Hepatocyte (in vitro differentiated cells): ENCODE results near the gene YPEL1. TPM values are rescaled to one million over a fixed set of nuclear protein-coding genes. Genes with fewer than 3 reads are reported as not detected.

Experiments used
- DNase-seq: peaks from one replicate; pipeline ENCODE4 v3.0.0-alpha.2; 2016; ENCODE audit warnings: low spot score
- H2AFZ ChIP-seq: fragments of 200-600 bp; sonication (generic); 2 replicates; pipeline ENCODE4 v1.6.0; 2016; ENCODE audit warnings: antibody characterized with exemption, mild to moderate bottlenecking
- H3K27ac ChIP-seq: fragments of 200-600 bp; sonication (generic); 2 replicates; pipeline ENCODE4 v1.5.1; 2016; ENCODE audit warnings: mild to moderate bottlenecking
- H3K27me3 ChIP-seq: fragments of 200-600 bp; sonication (generic); 2 replicates; pipeline ENCODE4 v1.6.1; 2016
- H3K36me3 ChIP-seq: fragments of 200-600 bp; sonication (generic); replicated peaks from 2 replicates; pipeline ENCODE4 v1.5.1; 2016; ENCODE audit warnings: low read depth; ENCODE audit not compliant: insufficient read depth
- H3K4me1 ChIP-seq: fragments of 200-600 bp; sonication (generic); 2 replicates; pipeline ENCODE4 v1.5.1; 2016; ENCODE audit warnings: mild to moderate bottlenecking, moderate library complexity; ENCODE audit not compliant: insufficient read depth
- H3K4me2 ChIP-seq: fragments of 200-600 bp; sonication (generic); 2 replicates; pipeline ENCODE4 v1.6.0; 2016
- H3K4me3 ChIP-seq: fragments of 200-600 bp; sonication (generic); 2 replicates; pipeline ENCODE4 v1.5.1; 2016; ENCODE audit warnings: mild to moderate bottlenecking
- H3K79me2 ChIP-seq: fragments of 200-600 bp; sonication (generic); 2 replicates; pipeline ENCODE4 v1.6.0; 2017; ENCODE audit warnings: mild to moderate bottlenecking
- H3K9me2 ChIP-seq: fragments of 200-600 bp; sonication (generic); replicated peaks from 2 replicates; pipeline ENCODE4 v1.6.0; 2017; ENCODE audit warnings: mild to moderate bottlenecking; ENCODE audit not compliant: insufficient read depth
- H3K9me3 ChIP-seq: fragments of 200-600 bp; sonication (generic); 2 replicates; pipeline ENCODE4 v1.5.1; 2016; ENCODE audit warnings: low read depth, mild to moderate bottlenecking
- H4K20me1 ChIP-seq: fragments of 200-600 bp; sonication (generic); 2 replicates; pipeline ENCODE4 v1.6.0; 2016; ENCODE audit warnings: mild to moderate bottlenecking; ENCODE audit not compliant: insufficient read depth, poor library complexity, severe bottlenecking
- EZH2 ChIP-seq: fragments of 200-600 bp; sonication (generic); IDR thresholded peaks from 2 replicates; pipeline ENCODE4 v1.6.1; 2016; ENCODE audit warnings: antibody characterized with exemption, mild to moderate bottlenecking, borderline replicate concordance
- EZH2phosphoT487 ChIP-seq: fragments of 200-600 bp; sonication (generic); IDR thresholded peaks from one replicate; pipeline ENCODE4 v1.6.1; 2018; ENCODE audit warnings: antibody characterized with exemption, mild to moderate bottlenecking, low read depth, moderate library complexity; ENCODE audit not compliant: unreplicated experiment, severe bottlenecking
- WGBS: methylation state at CpG from one replicate; pipeline ENCODE4 v1.1.6; 2016; ENCODE audit warnings: low lambda C conversion rate; ENCODE audit errors: missing lambda C conversion rate; 5-methylcytosine and 5-hydroxymethylcytosine counted together
- polyA plus RNA-seq: library from polyadenylated mRNA; unstranded; fragments of >200 nt; fragmentation: Nextera tagmentation; extraction: Ambion mirVana; gene quantifications from 2 replicates; pipeline ENCODE4 v1.2.1, GENCODE V29; 2016
- total RNA-seq: library from RNA; depleted of rRNA; stranded (reverse); fragments of >200 nt; gene quantifications from 2 replicates; pipeline ENCODE4 v1.2.3, GENCODE V29; 2014
- TF ChIP-seq, protein P1 (sequence below): fragments of 200-600 bp; sonication (generic); IDR thresholded peaks from 2 replicates; pipeline ENCODE4 v1.5.1; 2016; ENCODE audit warnings: antibody characterized with exemption, mild to moderate bottlenecking; ENCODE audit not compliant: poor library complexity

The YPEL1 gene
- total and polyA plus RNA-seq, 2 experiments from 2014 or later, result 2.0 to 3.1 TPM

DNA sequence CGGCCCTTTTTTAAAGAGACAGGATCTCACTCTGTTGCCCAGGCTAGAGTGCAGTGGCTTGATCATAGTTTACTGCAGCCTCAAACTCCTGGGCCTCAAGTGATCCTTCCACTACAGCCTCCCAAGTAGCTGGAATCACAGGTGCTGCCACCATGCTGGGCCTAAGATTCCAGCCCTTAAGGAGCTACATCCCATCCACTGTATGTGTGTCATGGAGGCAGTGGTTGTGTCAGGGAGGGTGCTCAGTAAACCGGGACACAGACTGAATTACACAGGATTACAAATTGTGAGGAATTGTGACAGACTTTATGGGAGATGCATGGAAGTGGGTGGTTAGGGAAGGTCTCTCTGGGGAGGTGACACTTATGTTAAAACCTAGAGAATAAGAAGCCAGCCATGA, 71.9 kb downstream of the YPEL1 start:
- Histone ChIP-seq H3K4me1 (peaks cover 4% of the 10 kb centered on the region), H3K4me3 (no peak overlapping the region), H3K9me3 (no peaks in the 10 kb centered on the region), H3K27ac (no peak overlapping the region), H3K4me2 (no peak overlapping the region), H4K20me1 (no peaks in the 10 kb centered on the region), H3K36me3 (no peaks in the 10 kb centered on the region), H3K27me3 (no peaks in the 10 kb centered on the region), H3K9me2 (no peaks in the 10 kb centered on the region), H2AFZ (no peak overlapping the region), H3K79me2 (peaks cover 19% of the 10 kb centered on the region)
- WGBS, result 93% methylated on average over 2 of the region's 2 CpGs
- DNase-seq, result no peak
- TF ChIP-seq, protein P1, sequence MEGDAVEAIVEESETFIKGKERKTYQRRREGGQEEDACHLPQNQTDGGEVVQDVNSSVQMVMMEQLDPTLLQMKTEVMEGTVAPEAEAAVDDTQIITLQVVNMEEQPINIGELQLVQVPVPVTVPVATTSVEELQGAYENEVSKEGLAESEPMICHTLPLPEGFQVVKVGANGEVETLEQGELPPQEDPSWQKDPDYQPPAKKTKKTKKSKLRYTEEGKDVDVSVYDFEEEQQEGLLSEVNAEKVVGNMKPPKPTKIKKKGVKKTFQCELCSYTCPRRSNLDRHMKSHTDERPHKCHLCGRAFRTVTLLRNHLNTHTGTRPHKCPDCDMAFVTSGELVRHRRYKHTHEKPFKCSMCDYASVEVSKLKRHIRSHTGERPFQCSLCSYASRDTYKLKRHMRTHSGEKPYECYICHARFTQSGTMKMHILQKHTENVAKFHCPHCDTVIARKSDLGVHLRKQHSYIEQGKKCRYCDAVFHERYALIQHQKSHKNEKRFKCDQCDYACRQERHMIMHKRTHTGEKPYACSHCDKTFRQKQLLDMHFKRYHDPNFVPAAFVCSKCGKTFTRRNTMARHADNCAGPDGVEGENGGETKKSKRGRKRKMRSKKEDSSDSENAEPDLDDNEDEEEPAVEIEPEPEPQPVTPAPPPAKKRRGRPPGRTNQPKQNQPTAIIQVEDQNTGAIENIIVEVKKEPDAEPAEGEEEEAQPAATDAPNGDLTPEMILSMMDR, result no peak
- TF ChIP-seq EZH2phosphoT487 (no peak), EZH2 (no peak)

DNA sequence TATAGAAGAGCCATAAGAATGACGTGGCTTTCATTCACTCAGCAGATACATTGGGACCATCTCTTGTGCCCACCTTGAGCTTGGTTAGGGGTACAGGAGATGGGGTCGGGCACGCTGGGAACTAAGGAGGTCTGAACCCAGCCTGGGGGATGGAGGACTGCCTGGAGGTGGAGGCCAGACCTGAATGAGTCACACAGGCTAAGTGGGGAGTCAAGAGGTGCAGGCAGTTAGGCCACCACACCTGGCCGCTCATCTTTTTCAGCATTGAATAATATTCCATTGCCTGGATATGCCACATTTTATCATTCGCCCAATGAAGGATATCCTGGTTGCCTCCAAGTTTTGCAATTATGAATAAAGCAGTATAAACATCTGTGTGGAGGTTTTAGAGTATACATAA, 73.6 kb downstream of the YPEL1 start:
- H3K9me3 ChIP-seq, result no peaks in the 10 kb centered on the region
- WGBS, result 95% methylated on average over 5 of the region's 5 CpGs

DNA sequence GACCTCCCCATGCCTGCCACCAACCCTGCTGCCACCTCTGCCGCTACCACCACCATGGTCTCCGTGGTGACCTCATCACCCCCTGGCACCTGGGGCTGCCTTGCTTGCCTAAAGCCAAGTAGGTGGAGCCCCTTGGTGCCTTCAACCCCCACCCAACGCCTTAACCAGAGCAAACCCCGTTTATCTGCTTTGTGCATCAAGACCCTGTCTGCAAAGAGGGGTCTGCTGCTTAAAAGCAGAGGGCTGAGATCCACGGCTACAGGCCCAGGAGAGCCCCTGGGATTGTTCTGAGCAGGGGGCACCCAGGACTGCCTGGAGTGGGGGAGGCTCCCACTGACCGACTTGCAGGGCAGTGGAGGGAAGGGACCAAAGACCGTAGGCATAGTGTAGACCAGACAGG, 74.7 kb downstream of the YPEL1 start:
- Histone ChIP-seq H3K9me3 (no peaks in the 10 kb centered on the region), H3K36me3 (no peaks in the 10 kb centered on the region), H4K20me1 (no peaks in the 10 kb centered on the region), H3K4me3 (no peak overlapping the region), H3K27me3 (no peaks in the 10 kb centered on the region), H2AFZ (no peak overlapping the region), H3K4me1 (peaks cover 4% of the 10 kb centered on the region), H3K4me2 (no peak overlapping the region), H3K9me2 (no peaks in the 10 kb centered on the region), H3K27ac (no peak overlapping the region), H3K79me2 (no peaks in the 10 kb centered on the region)
- no peak for DNase-seq
- TF ChIP-seq EZH2 (no peak), EZH2phosphoT487 (no peak)
- TF ChIP-seq, protein P1, result no peak
- 90% methylated on average over 7 of the region's 7 CpGs for WGBS

More for the DNA sequence above, 73.6 kb downstream of the YPEL1 start:
- no peak overlapping the region for H3K4me3 ChIP-seq
- no peaks in the 10 kb centered on the region for H3K27me3 ChIP-seq
- H3K4me1 ChIP-seq, result peaks cover 8% of the 10 kb centered on the region
- H3K4me2 ChIP-seq, result no peak overlapping the region
- TF ChIP-seq EZH2 (no peak), EZH2phosphoT487 (no peak)
- TF ChIP-seq, protein P1, result no peak
- H3K27ac ChIP-seq, result no peak overlapping the region
- H3K79me2 ChIP-seq, result peaks cover 7% of the 10 kb centered on the region
- no peaks in the 10 kb centered on the region for H3K9me2 ChIP-seq
- H2AFZ ChIP-seq, result no peak overlapping the region
- no peaks in the 10 kb centered on the region for H4K20me1 ChIP-seq
- no peaks in the 10 kb centered on the region for H3K36me3 ChIP-seq
- no peak for DNase-seq
